HL-60 (cell line): ENCODE results near the gene UTRN.

Experiments
- DNase-seq, 2 experiments: peaks; one replicate each; pipeline ENCODE4 v3.0.0-alpha.2; 2010 to 2020; ENCODE audit warnings: low read depth in 1 of 2, low spot score in 1 of 2
- H3K27ac ChIP-seq: fragments of 250-450 bp; sonication (Bioruptor Pico); replicated peaks from 2 replicates; pipeline ENCODE4 v1.5.1; 2020; ENCODE audit warnings: mild to moderate bottlenecking, moderate library complexity
- H3K27me3 ChIP-seq: fragments of 250-450 bp; sonication (Bioruptor Pico); 2 replicates; pipeline ENCODE4 v1.5.1; 2021; ENCODE audit warnings: mild to moderate bottlenecking, moderate library complexity; ENCODE audit not compliant: insufficient read depth, poor library complexity, severe bottlenecking
- H3K4me3 ChIP-seq: replicated peaks from 2 replicates; pipeline ENCODE4 v1.5.1; 2011; ENCODE audit warnings: mild to moderate bottlenecking, control low read depth, low read length; ENCODE audit not compliant: insufficient read depth
- GABPA ChIP-seq: IDR thresholded peaks from 2 replicates; pipeline ENCODE4 v1.6.1; 2012; ENCODE audit warnings: low read depth
- POLR2AphosphoS5 ChIP-seq: IDR thresholded peaks from 2 replicates; pipeline ENCODE4 v1.6.1; 2012; ENCODE audit warnings: low read depth
- SPI1 ChIP-seq: IDR thresholded peaks from 2 replicates; pipeline ENCODE4 v1.6.1; 2012; ENCODE audit warnings: low read depth, mild to moderate bottlenecking, borderline replicate concordance
- TF ChIP-seq, protein P1 (sequence below): IDR thresholded peaks from 2 replicates; pipeline ENCODE4 v1.6.1; 2012; ENCODE audit warnings: low read depth; ENCODE audit not compliant: insufficient replicate concordance
- TF ChIP-seq, protein P2 (sequence below): IDR thresholded peaks from one replicate; pipeline ENCODE4 v1.5.1; 2011; ENCODE audit warnings: low read length, control low read depth, inconsistent platforms; ENCODE audit not compliant: insufficient read depth

Gene UTRN

DNA sequence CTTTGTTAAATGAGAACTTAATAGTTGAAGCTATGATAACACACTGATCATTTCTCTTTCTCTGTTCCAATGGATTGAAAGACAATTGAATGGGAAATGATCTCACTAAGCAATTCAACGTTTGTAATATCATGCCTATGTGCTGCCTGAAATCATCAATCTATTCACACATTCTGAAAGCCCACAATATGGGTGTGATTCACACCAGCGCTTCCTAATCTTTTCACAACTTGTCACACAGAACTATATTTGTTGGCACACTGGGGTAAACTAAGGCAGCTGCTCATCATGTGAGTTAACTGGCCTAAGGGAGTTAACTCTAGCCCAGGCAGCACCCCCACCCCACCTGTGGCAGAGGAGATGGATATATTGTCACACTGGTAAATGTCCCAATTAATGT is 37.1 kb upstream of the UTRN start:
- H3K4me3 ChIP-seq = no peak overlapping the region
- H3K27ac ChIP-seq = no peak overlapping the region
- TF ChIP-seq SPI1 (no peak), GABPA (no peak), POLR2AphosphoS5 (no peak)
- TF ChIP-seq, protein P1, sequence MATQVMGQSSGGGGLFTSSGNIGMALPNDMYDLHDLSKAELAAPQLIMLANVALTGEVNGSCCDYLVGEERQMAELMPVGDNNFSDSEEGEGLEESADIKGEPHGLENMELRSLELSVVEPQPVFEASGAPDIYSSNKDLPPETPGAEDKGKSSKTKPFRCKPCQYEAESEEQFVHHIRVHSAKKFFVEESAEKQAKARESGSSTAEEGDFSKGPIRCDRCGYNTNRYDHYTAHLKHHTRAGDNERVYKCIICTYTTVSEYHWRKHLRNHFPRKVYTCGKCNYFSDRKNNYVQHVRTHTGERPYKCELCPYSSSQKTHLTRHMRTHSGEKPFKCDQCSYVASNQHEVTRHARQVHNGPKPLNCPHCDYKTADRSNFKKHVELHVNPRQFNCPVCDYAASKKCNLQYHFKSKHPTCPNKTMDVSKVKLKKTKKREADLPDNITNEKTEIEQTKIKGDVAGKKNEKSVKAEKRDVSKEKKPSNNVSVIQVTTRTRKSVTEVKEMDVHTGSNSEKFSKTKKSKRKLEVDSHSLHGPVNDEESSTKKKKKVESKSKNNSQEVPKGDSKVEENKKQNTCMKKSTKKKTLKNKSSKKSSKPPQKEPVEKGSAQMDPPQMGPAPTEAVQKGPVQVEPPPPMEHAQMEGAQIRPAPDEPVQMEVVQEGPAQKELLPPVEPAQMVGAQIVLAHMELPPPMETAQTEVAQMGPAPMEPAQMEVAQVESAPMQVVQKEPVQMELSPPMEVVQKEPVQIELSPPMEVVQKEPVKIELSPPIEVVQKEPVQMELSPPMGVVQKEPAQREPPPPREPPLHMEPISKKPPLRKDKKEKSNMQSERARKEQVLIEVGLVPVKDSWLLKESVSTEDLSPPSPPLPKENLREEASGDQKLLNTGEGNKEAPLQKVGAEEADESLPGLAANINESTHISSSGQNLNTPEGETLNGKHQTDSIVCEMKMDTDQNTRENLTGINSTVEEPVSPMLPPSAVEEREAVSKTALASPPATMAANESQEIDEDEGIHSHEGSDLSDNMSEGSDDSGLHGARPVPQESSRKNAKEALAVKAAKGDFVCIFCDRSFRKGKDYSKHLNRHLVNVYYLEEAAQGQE = no peak
- TF ChIP-seq, protein P2, sequence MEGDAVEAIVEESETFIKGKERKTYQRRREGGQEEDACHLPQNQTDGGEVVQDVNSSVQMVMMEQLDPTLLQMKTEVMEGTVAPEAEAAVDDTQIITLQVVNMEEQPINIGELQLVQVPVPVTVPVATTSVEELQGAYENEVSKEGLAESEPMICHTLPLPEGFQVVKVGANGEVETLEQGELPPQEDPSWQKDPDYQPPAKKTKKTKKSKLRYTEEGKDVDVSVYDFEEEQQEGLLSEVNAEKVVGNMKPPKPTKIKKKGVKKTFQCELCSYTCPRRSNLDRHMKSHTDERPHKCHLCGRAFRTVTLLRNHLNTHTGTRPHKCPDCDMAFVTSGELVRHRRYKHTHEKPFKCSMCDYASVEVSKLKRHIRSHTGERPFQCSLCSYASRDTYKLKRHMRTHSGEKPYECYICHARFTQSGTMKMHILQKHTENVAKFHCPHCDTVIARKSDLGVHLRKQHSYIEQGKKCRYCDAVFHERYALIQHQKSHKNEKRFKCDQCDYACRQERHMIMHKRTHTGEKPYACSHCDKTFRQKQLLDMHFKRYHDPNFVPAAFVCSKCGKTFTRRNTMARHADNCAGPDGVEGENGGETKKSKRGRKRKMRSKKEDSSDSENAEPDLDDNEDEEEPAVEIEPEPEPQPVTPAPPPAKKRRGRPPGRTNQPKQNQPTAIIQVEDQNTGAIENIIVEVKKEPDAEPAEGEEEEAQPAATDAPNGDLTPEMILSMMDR = no peak
- H3K27me3 ChIP-seq = no peaks in the 10 kb centered on the region
- DNase-seq = no peak

DNA sequence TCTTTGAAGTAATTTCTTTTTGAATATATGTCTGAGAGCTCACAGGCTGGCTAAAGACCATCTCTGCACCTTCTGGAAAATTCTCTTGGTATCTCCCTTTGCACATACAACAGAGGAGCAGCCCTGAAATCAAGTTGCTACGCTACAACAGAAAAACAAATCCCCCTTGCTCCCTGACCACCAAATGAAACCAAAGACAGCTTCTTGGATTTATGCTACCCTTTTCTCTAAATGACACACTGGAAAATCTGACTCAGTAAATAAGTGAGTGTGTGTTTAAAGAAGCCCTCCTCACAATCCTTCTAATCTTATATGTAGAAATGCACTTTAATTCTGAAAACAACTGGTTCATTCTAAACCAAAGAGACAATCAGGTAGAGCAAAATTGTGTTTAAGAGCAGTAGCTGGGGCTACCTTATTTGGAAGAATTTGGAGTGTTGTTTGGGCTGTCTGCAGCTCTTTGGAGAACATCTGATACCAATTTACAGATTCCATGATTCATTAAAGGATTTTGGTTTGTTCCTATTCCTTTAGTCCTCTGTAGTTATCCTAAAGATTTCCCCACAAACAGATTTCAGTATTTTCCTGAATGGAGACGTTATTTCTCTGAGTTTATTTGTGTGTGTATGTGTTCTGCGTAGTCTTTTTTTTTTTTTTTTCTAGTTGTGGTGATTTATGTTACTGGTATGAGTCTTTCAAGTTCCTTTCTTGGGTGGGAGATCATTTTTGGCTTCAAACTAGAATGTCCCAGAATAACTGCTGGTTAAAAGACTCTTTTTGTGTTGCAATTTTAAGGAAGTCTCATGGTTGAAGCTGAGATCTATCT is 36.4 kb upstream of the UTRN start:
- Histone ChIP-seq H3K27ac (no peak overlapping the region), H3K27me3 (no peaks in the 10 kb centered on the region), H3K4me3 (no peak overlapping the region)
- DNase-seq = no peak
- TF ChIP-seq, protein P2 = no peak
- TF ChIP-seq, protein P1 = no peak
- TF ChIP-seq SPI1 (no peak), POLR2AphosphoS5 (no peak), GABPA (no peak)

DNA sequence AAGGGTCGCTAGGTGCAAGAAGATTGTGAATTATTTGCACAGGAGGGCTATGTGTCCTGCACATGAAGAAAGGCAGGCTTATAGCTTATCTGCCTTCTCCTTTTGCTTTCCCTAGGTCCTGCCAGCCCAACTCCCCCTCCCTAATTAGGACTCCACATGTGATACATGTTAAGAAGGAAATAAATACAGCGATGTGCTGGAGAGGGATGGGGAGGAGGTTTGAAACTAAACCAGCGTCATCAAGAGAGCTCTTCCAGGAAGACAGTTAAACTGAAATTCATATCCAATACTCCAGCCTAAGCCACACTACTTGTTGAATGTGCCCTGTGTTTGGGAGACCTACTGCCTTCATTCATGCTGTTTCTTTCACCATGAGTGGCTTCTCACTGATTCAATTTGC is 34.9 kb upstream of the UTRN start:
- H3K27ac ChIP-seq = no peak overlapping the region
- no peaks in the 10 kb centered on the region for H3K27me3 ChIP-seq
- DNase-seq = no peak
- H3K4me3 ChIP-seq = no peak overlapping the region
- TF ChIP-seq, protein P2 = no peak
- TF ChIP-seq, protein P1 = no peak
- TF ChIP-seq SPI1 = no peak
- TF ChIP-seq GABPA = no peak
- no peak for TF ChIP-seq POLR2AphosphoS5
